OCI-LY7 (cell line): ENCODE measurements around the gene ZBTB33. TPM values are rescaled to one million over a fixed set of nuclear protein-coding genes. Genes with fewer than 3 reads are reported as not detected.

Source experiments
- BruUV-seq: library from RNA; stranded (reverse); fragments of 400-500 nt; replicated peaks from 2 replicates; lab custom pipeline; 2021; lab: Mats Ljungman, UMichigan
- CTCF ChIA-PET: fragments of 300-600 bp; sonication (Branson Sonifier 250); formaldehyde crosslinking; loops from one replicate; lab custom pipeline; 2022; ENCODE audit warnings: antibody characterized with exemption; ENCODE audit not compliant: unreplicated experiment; lab: Charles Lee
- POLR2A ChIA-PET: fragments of 300-600 bp; sonication (Branson Sonifier 250); formaldehyde crosslinking; loops from one replicate; lab custom pipeline; 2022; ENCODE audit warnings: antibody characterized with exemption; lab: Charles Lee
- DNase-seq: peaks from one replicate; pipeline ENCODE4 v3.0.0-alpha.2; 2015; ENCODE audit warnings: low spot score
- H2AFZ ChIP-seq: fragments of 200-600 bp; sonication (generic), shearing (Covaris generic); 2 replicates; pipeline ENCODE4 v1.6.1; 2014; ENCODE audit warnings: mild to moderate bottlenecking, antibody characterized with exemption, low read length, moderate library complexity
- H3K27ac ChIP-seq: fragments of 200-600 bp; sonication (generic); 2 replicates; pipeline ENCODE4 v1.5.1; 2014; ENCODE audit warnings: mixed run types, low read depth, mild to moderate bottlenecking, moderate library complexity, low read length, inconsistent platforms; ENCODE audit not compliant: poor library complexity, severe bottlenecking
- H3K36me3 ChIP-seq: fragments of 200-600 bp; sonication (generic); 2 replicates; pipeline ENCODE4 v1.6.1; 2014; ENCODE audit warnings: mild to moderate bottlenecking, antibody characterized with exemption, low read length, moderate library complexity, mixed read lengths; ENCODE audit not compliant: insufficient read depth
- H3K4me1 ChIP-seq: fragments of 200-600 bp; sonication (generic); 2 replicates; pipeline ENCODE4 v1.5.1; 2014; ENCODE audit warnings: mild to moderate bottlenecking, low read length; ENCODE audit not compliant: insufficient read depth, poor library complexity, severe bottlenecking
- H3K4me2 ChIP-seq: fragments of 200-600 bp; sonication (generic); 2 replicates; pipeline ENCODE4 v1.6.1; 2014; ENCODE audit warnings: mild to moderate bottlenecking, low read length
- H3K4me3 ChIP-seq: fragments of 200-600 bp; sonication (generic); 2 replicates; pipeline ENCODE4 v1.5.1; 2014; ENCODE audit warnings: mild to moderate bottlenecking, low read depth, low read length; ENCODE audit not compliant: poor library complexity, severe bottlenecking
- H3K79me2 ChIP-seq: fragments of 200-600 bp; sonication (generic); 2 replicates; pipeline ENCODE4 v1.6.1; 2016; ENCODE audit warnings: low read depth, mild to moderate bottlenecking, low read length, moderate library complexity, mixed read lengths; ENCODE audit not compliant: insufficient read depth
- H3K9me2 ChIP-seq: fragments of 200-600 bp; sonication (generic); 2 replicates; pipeline ENCODE4 v1.6.1; 2016; ENCODE audit warnings: mild to moderate bottlenecking, low read length, mixed read lengths; ENCODE audit not compliant: insufficient read depth
- H3K9me3 ChIP-seq: fragments of 200-600 bp; sonication (generic); 2 replicates; pipeline ENCODE4 v1.6.1; 2014; ENCODE audit warnings: mild to moderate bottlenecking, mixed run types, low read length, mixed read lengths
- H4K20me1 ChIP-seq: fragments of 200-600 bp; sonication (generic); 2 replicates; pipeline ENCODE4 v1.6.1; 2014; ENCODE audit warnings: mild to moderate bottlenecking, antibody characterized with exemption, low read length, moderate library complexity, mixed read lengths; ENCODE audit not compliant: insufficient read depth
- CTCF ChIP-seq: fragments of 200-600 bp; sonication (generic); conservative IDR thresholded peaks from 2 replicates; pipeline ENCODE4 v1.5.1; 2014; ENCODE audit warnings: mild to moderate bottlenecking, antibody characterized with exemption, low read length, moderate library complexity, mixed read lengths
- EZH2phosphoT487 ChIP-seq: fragments of 200-600 bp; sonication (generic); IDR thresholded peaks from 2 replicates; pipeline ENCODE4 v1.6.1; 2018; ENCODE audit warnings: low read depth, borderline replicate concordance, mild to moderate bottlenecking, mixed run types, antibody characterized with exemption, low read length, moderate library complexity, mixed read lengths
- intact Hi-C: fragments of 100-400 bp; cut with micrococcal nuclease; formaldehyde crosslinking; loops from one replicate; pipeline ENCODE4 v1.10.0; 2022; ENCODE audit not compliant: unreplicated experiment
- total RNA-seq, 2 experiments: library from RNA; depleted of rRNA in 1 of 2; stranded (reverse); fragments of >200 nt in 1 of 2; shearing (Covaris generic) in 1 of 2; gene quantifications; 2 replicates each; pipeline ENCODE4 v1.2.3, GENCODE V29; 2014 to 2022

ZBTB33 gene
- total RNA-seq, 2 experiments from 2014 or later = 16.7 to 19.3 TPM

- TF ChIP-seq EZH2phosphoT487 = no peak
- no peak for TF ChIP-seq CTCF
- Histone ChIP-seq H3K9me3 (no peaks in the 10 kb centered on the region), H3K4me1 (no peaks in the 10 kb centered on the region), H3K4me3 (no peak overlapping the region), H2AFZ (no peak overlapping the region), H3K9me2 (no peaks in the 10 kb centered on the region), H4K20me1 (no peaks in the 10 kb centered on the region), H3K4me2 (no peak overlapping the region), H3K27ac (no peak overlapping the region), H3K79me2 (no peaks in the 10 kb centered on the region), H3K36me3 (no peaks in the 10 kb centered on the region)
- no TSS peak for BruUV-seq
- POLR2A ChIA-PET = interaction anchor here (1.0 kb wide), 1 partner anchor 27 kb away, joined by 3 read pairs; no protein-coding TSS in a partner anchor
- DNase-seq = no peak
- intact Hi-C loops = no loop called here
- CTCF ChIA-PET = no interaction called here
Measured at GRCh38 chrX:120290107-120290506, 39.5 kb downstream of the ZBTB33 start.

- BruUV-seq = no TSS peak
- no peak for TF ChIP-seq EZH2phosphoT487
- no peak for TF ChIP-seq CTCF
Measured at GRCh38 chrX:120291211-120291610, 40.6 kb downstream of the ZBTB33 start.

GRCh38 chrX:120293015-120293414, 42.4 kb downstream of the ZBTB33 start:
- H3K27ac ChIP-seq = no peak overlapping the region
- no peak overlapping the region for H3K4me3 ChIP-seq
- no peak for DNase-seq
- POLR2A ChIA-PET = interaction anchor here (1.1 kb wide), 1 partner anchor 8 kb away, joined by 5 read pairs; no protein-coding TSS in a partner anchor
- H4K20me1 ChIP-seq = no peaks in the 10 kb centered on the region
- TF ChIP-seq EZH2phosphoT487 = no peak
- TF ChIP-seq CTCF = no peak
- H3K9me3 ChIP-seq = no peaks in the 10 kb centered on the region
- H3K36me3 ChIP-seq = no peaks in the 10 kb centered on the region
- CTCF ChIA-PET = no interaction called here
- BruUV-seq = no TSS peak
- no peak overlapping the region for H3K4me2 ChIP-seq
- no peaks in the 10 kb centered on the region for H3K79me2 ChIP-seq
- H3K9me2 ChIP-seq = no peaks in the 10 kb centered on the region
- intact Hi-C loops = no loop called here
- no peaks in the 10 kb centered on the region for H3K4me1 ChIP-seq
- no peak overlapping the region for H2AFZ ChIP-seq

More at GRCh38 chrX:120291211-120291610, 40.6 kb downstream of the ZBTB33 start:
- no peak overlapping the region for H3K4me2 ChIP-seq
- no peaks in the 10 kb centered on the region for H3K79me2 ChIP-seq
- H4K20me1 ChIP-seq = no peaks in the 10 kb centered on the region
- ChIA-PET POLR2A (interaction anchor here (0.6 kb wide), 1 partner anchor 605 kb away, joined by 3 read pairs; no protein-coding TSS in a partner anchor), CTCF (no interaction called here)
- no peaks in the 10 kb centered on the region for H3K9me3 ChIP-seq
- no peaks in the 10 kb centered on the region for H3K9me2 ChIP-seq
- no peak overlapping the region for H3K27ac ChIP-seq
- H3K36me3 ChIP-seq = no peaks in the 10 kb centered on the region
- H3K4me3 ChIP-seq = no peak overlapping the region
- DNase-seq = no peak
- H2AFZ ChIP-seq = no peak overlapping the region
- intact Hi-C loops = no loop called here
- H3K4me1 ChIP-seq = no peaks in the 10 kb centered on the region
